ENCODE results near the gene MYLK3. TPM values are rescaled to one million over a fixed set of nuclear protein-coding genes. Genes with fewer than 3 reads are reported as not detected.

Gene MYLK3
- total and polyA plus RNA-seq, 3 donors from 2014 or later, result 18.4 to 88.8 (median 63.4) TPM

DNA sequence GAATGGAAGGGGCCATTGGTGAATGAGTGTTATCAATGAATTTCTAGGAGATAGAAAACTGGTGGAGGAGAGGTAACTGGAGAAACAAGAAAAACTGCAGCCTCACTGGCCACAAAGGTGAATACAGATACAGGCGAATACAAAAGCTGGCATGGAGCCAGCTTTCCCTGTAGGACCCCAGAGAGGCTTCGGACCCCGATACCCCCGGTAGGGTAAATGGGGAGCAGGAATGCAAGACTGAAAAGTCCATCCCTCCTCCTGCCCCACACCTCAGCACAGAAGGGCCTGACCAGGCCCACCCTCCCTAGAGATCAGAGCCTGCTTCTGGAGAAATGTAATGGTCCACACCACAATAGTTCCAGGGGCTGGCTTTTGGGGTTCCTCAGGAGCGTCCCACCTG, 4.9 kb upstream of the MYLK3 start:
- Histone ChIP-seq H3K9me3 (no peaks in the 10 kb centered on the region), H3K36me3 (ENCODE audit: low read depth, missing control alignments) (no peaks in the 10 kb centered on the region), H3K27ac (no peak overlapping the region), H3K4me1 (peaks cover 9% of the 10 kb centered on the region), H3K4me3 (no peak overlapping the region), H3K27me3 (no peaks in the 10 kb centered on the region)
- intact Hi-C loops (cut with DNase I; ENCODE audit: low total_unique reads), result no loop called here
- DNase-seq, result no peak
- 83 to 87% methylated on average over 5 of the region's 5 CpGs for WGBS, 2 donors
- no peak for TF ChIP-seq CTCF (IDR thresholded peaks at IDR 0.05)
- TF ChIP-seq POLR2A (IDR thresholded peaks at IDR 0.05), result no peak

GRCh38 chr16:46751381-46751780, 3.2 kb upstream of the MYLK3 start:
- peaks cover 3% of the 10 kb centered on the region for H3K4me1 ChIP-seq
- H3K27me3 ChIP-seq, result no peaks in the 10 kb centered on the region
- TF ChIP-seq POLR2A (IDR thresholded peaks at IDR 0.05) (no peak), CTCF (IDR thresholded peaks at IDR 0.05) (no peak)
- no peaks in the 10 kb centered on the region for H3K36me3 ChIP-seq (ENCODE audit: low read depth, missing control alignments)
- H3K27ac ChIP-seq, result no peak overlapping the region
- DNase-seq, result no peak
- H3K4me3 ChIP-seq, result no peak overlapping the region
- 85 to 91% methylated on average over 6 to 7 of the region's 7 CpGs for WGBS, 2 donors
- intact Hi-C loops (cut with DNase I; ENCODE audit: low total_unique reads), result no loop called here
- no peaks in the 10 kb centered on the region for H3K9me3 ChIP-seq

DNA sequence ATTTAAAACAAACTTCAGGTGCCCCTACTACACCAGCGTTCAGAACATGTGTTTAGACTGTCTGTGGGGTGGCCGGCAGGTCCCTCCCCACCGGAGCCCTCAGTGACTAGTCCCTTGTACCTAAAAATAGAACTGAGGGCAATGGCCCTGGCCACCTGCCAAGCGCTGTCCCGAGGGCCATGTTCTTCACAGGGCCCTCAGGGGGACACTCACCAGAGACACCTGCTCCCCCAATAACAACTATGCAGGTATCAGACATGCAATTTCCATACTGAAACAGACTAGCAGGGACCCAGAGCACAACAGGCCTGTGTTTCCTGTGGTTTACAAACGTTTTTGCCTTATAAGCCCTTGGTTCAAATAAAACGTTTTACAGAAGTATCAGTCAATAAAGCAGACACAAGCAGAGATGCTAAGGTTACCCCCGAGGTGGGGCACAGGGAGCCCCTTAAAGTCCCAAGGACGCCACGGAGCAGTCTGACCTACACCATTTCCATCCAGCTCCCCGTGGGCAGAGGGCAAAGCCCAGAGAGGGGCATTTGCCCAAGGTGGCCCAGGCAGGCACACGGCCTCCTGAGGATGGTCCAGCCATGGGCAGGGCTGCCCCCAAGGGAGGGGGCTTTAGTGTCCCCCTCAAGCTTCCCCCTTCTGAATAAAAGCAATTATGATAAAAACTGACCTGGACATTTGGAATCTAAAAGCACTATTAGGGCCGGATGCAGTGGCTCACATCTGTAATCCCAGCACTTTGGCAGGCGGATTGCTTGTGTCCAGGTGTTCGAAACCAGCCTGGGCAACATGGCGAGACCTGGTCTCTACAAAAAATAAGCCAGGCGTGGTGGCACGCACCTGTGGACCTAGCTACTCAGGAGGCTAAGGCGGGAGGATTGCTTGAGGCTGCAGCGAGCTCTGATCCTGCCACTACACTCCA, 896 bp upstream of the MYLK3 start:
- 58 to 75% methylated on average over 10 to 20 of the region's 20 CpGs for WGBS, 2 donors

DNA sequence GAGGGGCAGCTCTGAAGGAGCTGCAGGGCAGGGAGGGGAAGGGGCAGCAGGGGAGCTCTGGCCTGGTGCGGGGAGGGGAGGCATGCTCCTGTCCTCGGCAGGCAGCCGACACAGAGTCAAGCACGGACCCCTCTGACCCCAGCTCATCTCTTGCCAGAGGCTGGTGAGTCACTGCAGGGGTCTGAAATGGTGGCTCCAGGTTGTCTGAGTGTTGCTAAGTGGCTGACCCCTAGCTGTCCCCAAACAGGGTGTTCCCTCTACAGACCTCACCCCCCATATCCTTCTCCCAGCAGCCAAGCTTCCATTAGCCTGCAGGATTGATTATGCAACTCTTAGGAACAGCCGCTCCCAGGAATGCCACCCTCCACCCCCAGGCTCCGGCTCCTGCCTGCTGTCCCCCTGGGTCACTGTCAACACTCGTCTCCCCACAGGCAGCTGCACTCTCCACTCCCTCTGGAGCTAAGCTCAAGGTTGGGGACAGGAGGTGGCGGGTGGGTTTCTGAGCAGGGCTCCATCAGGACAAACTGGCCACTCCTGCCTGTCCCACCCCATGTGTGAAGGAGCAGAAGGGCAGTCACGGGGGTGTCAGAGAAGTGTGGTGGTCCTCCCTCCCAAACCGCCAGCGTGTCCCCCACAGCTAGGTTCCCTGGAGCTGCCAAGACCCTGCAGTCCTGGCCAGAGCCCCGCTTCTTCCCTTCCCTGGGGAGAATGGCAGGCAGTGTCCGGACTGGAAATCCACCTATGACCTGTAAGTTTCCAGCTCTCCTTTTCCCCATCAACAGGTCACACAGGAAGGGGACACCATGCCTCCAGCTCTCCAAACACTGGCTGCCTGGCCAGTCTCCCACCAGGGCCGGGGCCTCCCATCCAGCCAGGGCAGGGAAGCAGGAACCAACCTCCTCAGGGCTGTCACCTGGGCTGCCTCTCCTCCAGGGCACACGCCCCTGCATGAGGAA, 1.0 kb downstream of the MYLK3 start:
- intact Hi-C loops (cut with DNase I; ENCODE audit: low total_unique reads), result no loop called here
- Histone ChIP-seq H3K9me3 (no peaks in the 10 kb centered on the region), H3K27me3 (no peaks in the 10 kb centered on the region), H3K4me1 (peaks cover 15% of the 10 kb centered on the region), H3K36me3 (ENCODE audit: low read depth, missing control alignments) (no peaks in the 10 kb centered on the region), H3K27ac (no peak overlapping the region), H3K4me3 (no peak overlapping the region)
- 90% methylated on average over 8 to 15 of the region's 15 CpGs for WGBS, 2 donors
- DNase-seq, result no peak
- TF ChIP-seq CTCF (IDR thresholded peaks at IDR 0.05) (no peak), POLR2A (IDR thresholded peaks at IDR 0.05) (no peak)

More for the DNA sequence above, 896 bp upstream of the MYLK3 start:
- TF ChIP-seq CTCF (IDR thresholded peaks at IDR 0.05) (no peak), POLR2A (IDR thresholded peaks at IDR 0.05) (no peak)
- Histone ChIP-seq H3K27ac (no peak overlapping the region), H3K9me3 (no peaks in the 10 kb centered on the region), H3K4me1 (peaks cover 3% of the 10 kb centered on the region), H3K4me3 (no peak overlapping the region), H3K27me3 (no peaks in the 10 kb centered on the region), H3K36me3 (ENCODE audit: low read depth, missing control alignments) (no peaks in the 10 kb centered on the region)
- intact Hi-C loops (cut with DNase I; ENCODE audit: low total_unique reads), result no loop called here
- DNase-seq, result peak; percentile 58
